Skeletal muscle cell (primary cell): Measurements from ENCODE around the gene PTRH1.

ENCODE experiments used
- DNase-seq: peaks from one replicate; pipeline ENCODE4 v3.0.0-alpha.2; 2010; ENCODE audit warnings: low read depth
- H3K4me3 ChIP-seq: 2 replicates; pipeline ENCODE4 v1.5.1; 2011; ENCODE audit warnings: low read depth, mild to moderate bottlenecking, control low read depth, low read length, moderate library complexity

The PTRH1 gene

DNA sequence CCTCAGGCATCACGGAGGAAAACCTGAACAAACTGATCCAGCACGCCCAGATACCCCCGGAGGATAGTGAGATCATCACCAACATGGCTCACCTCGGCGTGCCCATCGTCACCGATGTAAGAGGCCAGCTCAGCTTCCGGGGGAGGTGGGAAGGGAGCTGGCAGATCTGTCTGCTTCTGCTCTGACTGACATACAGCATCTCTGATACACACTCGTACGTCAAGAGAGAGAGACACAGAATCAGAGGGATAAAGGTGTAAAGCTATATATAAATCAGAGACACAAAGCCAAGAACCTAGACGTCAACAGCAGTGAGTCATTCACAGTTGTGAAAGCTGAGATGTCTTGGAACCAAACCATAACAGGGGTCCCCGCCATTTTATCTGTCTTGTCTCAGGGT is 38.8 kb downstream of the PTRH1 start:
- no peak for DNase-seq

DNA sequence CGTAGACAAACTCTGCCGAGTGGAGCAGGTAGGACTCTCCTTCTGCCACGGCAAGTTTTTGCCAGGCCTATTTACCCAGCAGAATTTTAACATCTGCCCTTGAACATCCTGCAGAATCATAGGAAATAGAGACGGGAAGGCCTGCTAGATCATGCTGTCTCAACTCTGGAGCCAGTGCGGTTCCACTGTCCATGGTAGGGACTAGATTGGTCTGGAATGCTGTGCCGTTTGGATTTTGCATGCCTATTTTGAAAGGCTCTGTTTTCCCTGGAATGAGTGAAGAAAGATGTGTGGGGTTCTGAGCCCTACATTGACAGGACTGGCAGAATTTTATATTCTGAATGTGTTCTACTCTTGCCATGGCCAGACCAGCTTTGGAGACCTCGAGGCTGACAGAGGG is 42.2 kb downstream of the PTRH1 start:
- DNase-seq: no peak
- no peak overlapping the region for H3K4me3 ChIP-seq

More for the DNA sequence above, 38.8 kb downstream of the PTRH1 start:
- no peak overlapping the region for H3K4me3 ChIP-seq

DNA sequence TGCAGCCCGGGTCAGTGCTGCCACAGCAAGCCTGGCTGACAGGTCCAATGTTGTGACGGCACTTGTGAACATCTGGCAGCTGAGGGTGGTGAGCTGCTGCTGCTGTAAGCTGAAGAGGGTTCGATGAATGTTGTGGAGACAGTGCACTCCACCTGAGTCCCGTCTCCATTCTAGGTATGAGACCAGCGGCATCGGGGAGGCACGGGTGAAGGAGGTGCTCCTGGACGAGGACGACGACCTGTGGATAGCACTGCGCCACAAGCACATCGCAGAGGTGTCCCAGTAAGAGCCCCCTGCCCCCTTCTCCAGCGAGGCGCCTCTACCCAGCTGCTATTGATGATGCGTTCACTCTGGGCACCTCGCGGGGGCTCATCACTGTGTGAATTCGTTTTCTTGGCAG is 47.6 kb downstream of the PTRH1 start:
- H3K4me3 ChIP-seq: no peak overlapping the region
- DNase-seq: no peak

GRCh38 chr9:127667127-127667844 is 48.2 kb downstream of the PTRH1 start:
- no peak for DNase-seq
- H3K4me3 ChIP-seq: no peak overlapping the region

- no peak overlapping the region for H3K4me3 ChIP-seq
- no peak for DNase-seq
Observed at GRCh38 chr9:127664678-127665507, 50.6 kb downstream of the PTRH1 start.

DNA sequence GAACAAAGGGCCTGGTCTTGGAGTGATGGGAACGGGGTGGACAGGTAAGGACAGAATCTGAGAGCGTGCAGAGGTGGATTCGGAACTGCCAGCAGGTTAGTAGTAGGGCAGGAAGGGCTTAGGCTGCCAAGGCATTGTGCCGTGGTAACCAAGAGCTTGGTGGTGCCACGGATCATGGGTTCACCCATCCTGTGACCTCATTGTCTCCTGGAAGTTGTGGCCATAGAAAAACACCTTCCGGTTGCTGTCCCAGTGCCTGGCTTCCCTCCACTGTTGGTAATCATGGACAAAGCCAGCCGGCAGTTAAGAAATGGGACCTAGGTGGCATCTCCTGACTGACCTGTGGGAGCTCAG is 51.2 kb downstream of the PTRH1 start:
- no peak overlapping the region for H3K4me3 ChIP-seq
- DNase-seq: no peak
